Transverse colon (tissue), 4 donors: Measurements from ENCODE around the gene CDPF1. TPM values are rescaled to one million over a fixed set of nuclear protein-coding genes. Genes with fewer than 3 reads are reported as not detected.

Source experiments
- DNase-seq: peaks from one replicate; pipeline ENCODE4 v3.0.0-alpha.2; 2019
- H3K27ac ChIP-seq, 4 donors: fragments of 200-600 bp; sonication (generic); 2 replicates each; pipeline ENCODE4 v1.5.1; 2016 to 2018; ENCODE audit warnings: inconsistent platforms in 4 of 4
- H3K27me3 ChIP-seq: fragments of 200-600 bp; sonication (generic); 2 replicates; pipeline ENCODE4 v1.5.1; 2017; ENCODE audit warnings: inconsistent platforms
- H3K36me3 ChIP-seq, 4 donors: fragments of 200-600 bp; sonication (generic); 2 replicates each; pipeline ENCODE4 v1.5.1; 2017 to 2019; ENCODE audit warnings: inconsistent platforms in 4 of 4
- H3K4me1 ChIP-seq, 4 donors: fragments of 200-600 bp; sonication (generic); 2 replicates each; pipeline ENCODE4 v1.5.1; 2017 to 2020; ENCODE audit warnings: inconsistent platforms in 4 of 4
- H3K4me3 ChIP-seq, 4 donors: fragments of 200-600 bp; sonication (generic); 1 replicate in 1 of 4; 2 replicates in 3 of 4; pipeline versions ENCODE4 v1.5.1 to v1.6.1; 2017 to 2019; ENCODE audit warnings: inconsistent platforms in 4 of 4
- H3K9me3 ChIP-seq, 2 donors: fragments of 200-600 bp; sonication (generic); 2 replicates each; pipeline ENCODE4 v1.5.1; 2017 to 2019; ENCODE audit warnings: inconsistent platforms in 2 of 2
- EP300 ChIP-seq: sonication (generic); formaldehyde crosslinking; IDR thresholded peaks from one replicate; pipeline ENCODE4 v1.6.1; 2017; ENCODE audit warnings: antibody characterized with exemption, low read depth
- POLR2A ChIP-seq: fragments of 450-650 bp; IDR thresholded peaks from one replicate; pipeline ENCODE4 v1.6.1; 2016; ENCODE audit warnings: antibody characterized with exemption, mild to moderate bottlenecking, moderate library complexity
- POLR2AphosphoS5 ChIP-seq, 3 donors: sonication (generic); formaldehyde crosslinking; IDR thresholded peaks; one replicate each; pipeline ENCODE4 v1.6.1; 2016; ENCODE audit warnings: antibody characterized with exemption in 3 of 3
- WGBS, 2 donors: methylation state at CpG; one replicate each; pipeline ENCODE4 v1.1.5; 2018; ENCODE audit warnings: low coverage in 1 of 2; 5-methylcytosine and 5-hydroxymethylcytosine counted together
- in situ Hi-C, 4 donors: fragments of 200-750 bp; cut with MboI; loops; one replicate each; pipeline versions ENCODE4 v1.15.0 to v1.15.1; 2017; ENCODE audit warnings: low sequenced_read_pairs in 3 of 4, low pct_ligation_motif_present in 1 of 4, low pct_unique_long_range_greater_than_20kb in 1 of 4
- intact Hi-C: fragments of 100-400 bp; cut with DNase I; formaldehyde crosslinking; loops from one replicate; pipeline ENCODE4 v1.15.1; 2023; ENCODE audit warnings: low total_unique reads
- total RNA-seq, 4 donors: library from RNA; depleted of rRNA; stranded (reverse); fragments of >200 nt; gene quantifications; one replicate each; pipeline ENCODE4 v1.1.0, GENCODE V29; 2016
- TF ChIP-seq, protein P1 (sequence below), 5 experiments: fragments of 200-600 bp in 3 of 5; fragments of 450-650 bp in 2 of 5; sonication (generic) in 3 of 5; IDR thresholded peaks; 1 replicate in 2 of 5; 2 replicates in 3 of 5; pipeline ENCODE4 v1.5.1; 2016 to 2017; ENCODE audit warnings: antibody characterized with exemption in 5 of 5, inconsistent platforms in 3 of 5, mild to moderate bottlenecking in 2 of 5, moderate library complexity in 1 of 5

The CDPF1 gene
- total RNA-seq, 4 donors from 2014 or later, result 8.2 to 11.9 (median 9.0) TPM; not detected in 1

DNA sequence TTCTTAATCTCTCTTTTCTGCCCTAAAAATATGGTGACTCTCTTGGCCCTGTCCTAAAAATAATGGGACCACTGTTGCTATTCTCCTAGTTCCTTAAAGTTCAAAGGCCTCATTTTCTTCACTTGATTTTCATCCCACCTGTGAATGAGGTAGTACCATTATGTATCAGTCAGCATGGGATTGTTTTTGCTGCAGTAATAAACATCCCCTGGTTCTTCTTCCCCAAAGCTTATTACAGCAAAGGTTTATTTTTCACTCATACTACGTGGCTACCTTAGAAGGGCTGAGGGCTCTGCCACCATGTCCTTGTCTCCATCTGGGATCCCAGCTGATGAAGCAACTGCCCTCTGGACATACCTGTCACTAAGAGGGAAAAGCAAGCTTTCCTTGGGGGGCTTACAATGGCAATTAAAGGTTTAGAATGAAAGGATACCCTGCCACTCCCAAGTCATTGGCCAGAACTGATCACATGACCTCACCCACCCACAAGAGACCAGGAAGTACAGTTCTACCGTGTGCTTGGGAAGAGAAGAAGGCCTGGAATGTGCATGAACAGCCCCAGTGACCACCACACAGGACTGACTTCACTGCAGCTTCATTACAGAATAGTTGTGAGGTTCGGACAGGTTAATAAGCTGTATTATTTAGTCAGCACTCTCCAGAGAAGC is 25.5 kb upstream of the CDPF1 start:
- intact Hi-C loops (no loop called here), in situ Hi-C loops (no loop called here)
- Histone ChIP-seq H3K27me3 (no peaks in the 10 kb centered on the region), H3K4me3 (no peak overlapping the region), H3K4me1 (no peaks in the 10 kb centered on the region), H3K36me3 (peaks cover 0 to 81% (median 23%) of the 10 kb centered on the region in 4 donors), H3K9me3 (no peaks in the 10 kb centered on the region), H3K27ac (no peak overlapping the region)
- DNase-seq, result no peak
- 58 to 72% methylated on average over 2 to 3 of the region's 3 CpGs for WGBS, 2 donors
- no peak for TF ChIP-seq POLR2AphosphoS5 (IDR thresholded peaks at IDR 0.05)
- TF ChIP-seq, protein P1, sequence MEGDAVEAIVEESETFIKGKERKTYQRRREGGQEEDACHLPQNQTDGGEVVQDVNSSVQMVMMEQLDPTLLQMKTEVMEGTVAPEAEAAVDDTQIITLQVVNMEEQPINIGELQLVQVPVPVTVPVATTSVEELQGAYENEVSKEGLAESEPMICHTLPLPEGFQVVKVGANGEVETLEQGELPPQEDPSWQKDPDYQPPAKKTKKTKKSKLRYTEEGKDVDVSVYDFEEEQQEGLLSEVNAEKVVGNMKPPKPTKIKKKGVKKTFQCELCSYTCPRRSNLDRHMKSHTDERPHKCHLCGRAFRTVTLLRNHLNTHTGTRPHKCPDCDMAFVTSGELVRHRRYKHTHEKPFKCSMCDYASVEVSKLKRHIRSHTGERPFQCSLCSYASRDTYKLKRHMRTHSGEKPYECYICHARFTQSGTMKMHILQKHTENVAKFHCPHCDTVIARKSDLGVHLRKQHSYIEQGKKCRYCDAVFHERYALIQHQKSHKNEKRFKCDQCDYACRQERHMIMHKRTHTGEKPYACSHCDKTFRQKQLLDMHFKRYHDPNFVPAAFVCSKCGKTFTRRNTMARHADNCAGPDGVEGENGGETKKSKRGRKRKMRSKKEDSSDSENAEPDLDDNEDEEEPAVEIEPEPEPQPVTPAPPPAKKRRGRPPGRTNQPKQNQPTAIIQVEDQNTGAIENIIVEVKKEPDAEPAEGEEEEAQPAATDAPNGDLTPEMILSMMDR (IDR thresholded peaks at IDR 0.05), result no peak
- TF ChIP-seq POLR2A, result no peak
- no peak for TF ChIP-seq EP300

DNA sequence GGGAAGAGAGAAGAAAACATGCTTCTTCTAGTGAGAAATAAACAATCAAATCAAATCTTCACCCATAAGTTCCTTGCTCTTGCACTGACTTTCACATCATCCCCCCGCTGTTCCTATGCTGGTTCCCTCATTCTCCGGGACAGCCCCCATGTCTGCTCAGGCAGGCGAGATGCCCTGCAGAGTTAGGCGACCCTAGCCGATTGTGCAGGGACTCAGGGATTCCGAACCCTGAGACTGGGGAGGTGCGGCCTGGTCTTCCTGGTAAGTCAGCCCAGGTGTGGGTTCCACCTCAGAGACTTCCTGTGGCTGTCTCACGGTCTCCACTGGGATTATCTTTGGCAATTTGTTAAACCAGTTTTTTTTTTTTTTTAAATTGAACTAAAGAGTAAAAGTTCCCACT is 24.3 kb upstream of the CDPF1 start:
- Histone ChIP-seq H3K4me3 (no peak overlapping the region), H3K27ac (no peak overlapping the region), H3K36me3 (peaks cover 0 to 69% (median 21%) of the 10 kb centered on the region in 4 donors), H3K9me3 (no peaks in the 10 kb centered on the region), H3K4me1 (peaks cover 0 to 9% (median 4%) of the 10 kb centered on the region in 4 donors), H3K27me3 (no peaks in the 10 kb centered on the region)
- TF ChIP-seq EP300, result no peak
- no peak for TF ChIP-seq POLR2A
- TF ChIP-seq, protein P1 (IDR thresholded peaks at IDR 0.05), result no peak
- TF ChIP-seq POLR2AphosphoS5 (IDR thresholded peaks at IDR 0.05), result no peak
- intact Hi-C loops (no loop called here), in situ Hi-C loops (no loop called here)
- WGBS, 2 donors, result 94 to 97% methylated on average over 3 to 8 of the region's 8 CpGs
- no peak for DNase-seq

DNA sequence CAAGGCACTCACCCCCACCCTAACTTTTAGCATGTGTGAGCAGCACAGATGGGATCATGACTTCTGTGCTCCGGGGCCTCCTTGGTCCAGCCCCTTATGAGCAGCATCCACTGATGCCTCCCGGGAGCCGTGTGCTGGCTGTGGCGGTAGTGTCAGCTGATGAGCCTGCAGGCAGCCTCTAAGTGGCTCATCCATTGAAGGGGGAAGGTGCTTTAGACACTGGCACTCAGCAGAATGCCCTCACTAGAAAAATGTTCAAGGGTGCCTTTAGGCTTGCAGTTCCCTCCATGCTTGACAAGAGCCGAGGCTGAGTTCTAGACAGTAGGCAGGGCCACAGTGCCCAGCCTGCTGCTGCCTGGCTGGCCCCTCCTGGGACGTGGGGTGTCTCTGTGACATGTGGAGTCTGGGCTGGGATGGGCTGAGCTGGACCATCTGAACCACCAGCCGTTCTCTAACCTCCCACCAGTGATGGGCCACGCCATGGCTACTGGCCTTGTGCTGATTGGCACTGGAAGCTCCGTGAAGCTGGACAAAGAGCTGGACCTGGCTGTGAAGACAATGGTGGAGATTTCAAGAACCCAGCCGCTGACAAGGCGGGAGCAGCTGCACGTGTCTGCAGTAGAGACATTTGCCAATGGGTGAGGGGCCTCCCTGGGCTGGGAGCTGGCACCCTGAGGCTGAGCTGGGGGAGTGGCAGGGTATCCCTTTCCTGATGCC is 23.5 kb upstream of the CDPF1 start:
- no peak for DNase-seq
- intact Hi-C loops, result no loop called here
- in situ Hi-C loops, result no loop called here
- WGBS, 2 donors, result 80 to 96% methylated on average over 1 to 12 of the region's 12 CpGs
- Histone ChIP-seq H3K27me3 (no peaks in the 10 kb centered on the region), H3K27ac (no peak overlapping the region), H3K9me3 (no peaks in the 10 kb centered on the region), H3K36me3 (peaks cover 0 to 61% (median 17%) of the 10 kb centered on the region in 4 donors), H3K4me3 (no peak overlapping the region), H3K4me1 (peaks cover 0 to 17% (median 9%) of the 10 kb centered on the region in 4 donors)
- TF ChIP-seq POLR2A (no peak), EP300 (no peak)

DNA sequence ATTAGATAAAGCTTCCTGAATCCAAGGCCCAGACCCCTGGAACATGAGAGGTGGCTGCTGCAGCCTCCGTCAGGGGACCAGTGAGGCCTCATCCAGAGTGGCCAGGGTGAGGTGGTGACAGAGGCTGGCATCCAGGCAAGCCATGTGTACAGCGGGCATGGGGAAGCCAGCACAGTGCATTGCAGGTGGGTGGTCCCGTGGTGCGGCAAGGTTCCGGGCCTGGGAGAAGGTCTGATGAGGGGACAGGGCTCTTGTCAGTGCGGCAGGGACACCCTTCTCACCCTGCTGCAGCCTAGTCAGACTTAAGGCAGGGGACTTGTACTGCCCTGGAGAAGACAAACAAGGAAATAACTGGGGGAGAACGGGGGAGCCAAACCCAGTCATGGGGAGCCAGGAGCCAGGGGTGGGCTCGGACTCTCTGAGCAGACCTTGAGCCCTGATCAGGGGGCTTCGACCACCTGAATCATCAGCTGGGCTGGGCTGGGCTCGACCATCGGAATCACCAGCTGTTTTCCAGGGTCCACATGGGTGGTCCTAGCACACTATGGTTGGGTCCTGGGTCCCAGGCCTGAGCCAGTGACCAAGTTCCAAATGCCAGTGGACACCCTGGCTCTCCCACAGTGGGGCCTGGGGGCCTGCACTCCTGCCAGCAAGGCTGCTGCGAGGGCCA is 22.8 kb upstream of the CDPF1 start:
- Histone ChIP-seq H3K36me3 (peaks cover 0 to 54% (median 17%) of the 10 kb centered on the region in 4 donors), H3K9me3 (no peaks in the 10 kb centered on the region), H3K27ac (no peak overlapping the region), H3K27me3 (no peaks in the 10 kb centered on the region), H3K4me3 (no peak overlapping the region), H3K4me1 (peaks cover 0 to 21% (median 12%) of the 10 kb centered on the region in 4 donors)
- 95% methylated on average over 12 of the region's 12 CpGs; no CpG with 5 or more reads in 1 of the 2 donors for WGBS, 2 donors
- intact Hi-C loops, result no loop called here
- DNase-seq, result no peak
- in situ Hi-C loops, result no loop called here
- TF ChIP-seq POLR2AphosphoS5 (IDR thresholded peaks at IDR 0.05) (no peak), POLR2A (no peak), EP300 (no peak)
- TF ChIP-seq, protein P1 (IDR thresholded peaks at IDR 0.05), result no peak
